DOHH2 (cell line): ENCODE results near the gene ERGIC2.

Experiments used
- H3F3A ChIP-seq: fragments of 200-600 bp; sonication (generic), shearing (Covaris generic); 2 replicates; pipeline ENCODE4 v1.6.0; 2016; ENCODE audit warnings: antibody characterized with exemption, mild to moderate bottlenecking; ENCODE audit not compliant: control insufficient read depth, insufficient read depth
- H3K27ac ChIP-seq: fragments of 200-600 bp; sonication (generic); 2 replicates; pipeline ENCODE4 v1.5.1; 2014; ENCODE audit warnings: low read depth, mild to moderate bottlenecking, low read length, moderate library complexity
- H3K27me3 ChIP-seq: fragments of 200-600 bp; sonication (generic); 2 replicates; pipeline ENCODE4 v1.6.1; 2014; ENCODE audit warnings: mild to moderate bottlenecking, low read length, mixed read lengths; ENCODE audit not compliant: control insufficient read depth
- H3K36me3 ChIP-seq: fragments of 200-600 bp; sonication (generic); 2 replicates; pipeline ENCODE4 v1.6.1; 2014; ENCODE audit warnings: mild to moderate bottlenecking, low read length, moderate library complexity, mixed read lengths; ENCODE audit not compliant: control insufficient read depth
- H3K4me1 ChIP-seq: fragments of 200-600 bp; sonication (generic); 2 replicates; pipeline ENCODE4 v1.6.1; 2014; ENCODE audit warnings: mild to moderate bottlenecking, low read length, mixed read lengths; ENCODE audit not compliant: control insufficient read depth
- H3K4me2 ChIP-seq: fragments of 200-600 bp; sonication (generic); 2 replicates; pipeline ENCODE4 v1.6.0; 2014; ENCODE audit warnings: mild to moderate bottlenecking, low read length, moderate library complexity
- H3K4me3 ChIP-seq: fragments of 200-600 bp; sonication (generic); 2 replicates; pipeline ENCODE4 v1.5.1; 2014; ENCODE audit warnings: mild to moderate bottlenecking, low read length, mixed read lengths
- H3K79me2 ChIP-seq: fragments of 200-600 bp; sonication (generic); 2 replicates; pipeline ENCODE4 v1.6.1; 2014; ENCODE audit warnings: mild to moderate bottlenecking, low read length, mixed read lengths; ENCODE audit not compliant: control insufficient read depth
- H3K9me2 ChIP-seq: fragments of 200-600 bp; sonication (generic); replicated peaks from 2 replicates; pipeline ENCODE4 v1.6.1; 2014; ENCODE audit warnings: mild to moderate bottlenecking, low read length, mixed read lengths; ENCODE audit not compliant: control insufficient read depth
- H3K9me3 ChIP-seq: fragments of 200-600 bp; sonication (generic); 2 replicates; pipeline ENCODE4 v1.6.1; 2014; ENCODE audit warnings: antibody characterized with exemption, low read length, mixed read lengths; ENCODE audit not compliant: control insufficient read depth, insufficient read depth
- H4K20me1 ChIP-seq: fragments of 200-600 bp; sonication (generic); 2 replicates; pipeline ENCODE4 v1.6.0; 2014; ENCODE audit warnings: low read depth, mild to moderate bottlenecking, antibody characterized with exemption, low read length, moderate library complexity; ENCODE audit not compliant: control insufficient read depth, insufficient read depth
- CTCF ChIP-seq: fragments of 200-600 bp; sonication (generic); IDR thresholded peaks from one replicate; pipeline ENCODE4 v1.5.1; 2014; ENCODE audit warnings: antibody characterized with exemption, mild to moderate bottlenecking, low read depth, low read length; ENCODE audit not compliant: poor library complexity, severe bottlenecking
- EZH2phosphoT487 ChIP-seq: fragments of 200-600 bp; sonication (generic); IDR thresholded peaks from 2 replicates; pipeline ENCODE4 v1.6.1; 2017; ENCODE audit warnings: borderline replicate concordance, mild to moderate bottlenecking, antibody characterized with exemption, low read length, moderate library complexity, mixed read lengths

ERGIC2 gene

GRCh38 chr12:29346769-29347421 lies 34.1 kb downstream of the ERGIC2 start:
- no peaks in the 10 kb centered on the region for H3K9me3 ChIP-seq
- no peaks in the 10 kb centered on the region for H3K27me3 ChIP-seq
- TF ChIP-seq CTCF (no peak), EZH2phosphoT487 (no peak)
- no peaks in the 10 kb centered on the region for H3K4me1 ChIP-seq
- H3K36me3 ChIP-seq = peaks cover 51% of the 10 kb centered on the region
- H4K20me1 ChIP-seq = no peaks in the 10 kb centered on the region
- no peaks in the 10 kb centered on the region for H3K9me2 ChIP-seq
- no peak overlapping the region for H3K4me2 ChIP-seq
- no peak overlapping the region for H3K27ac ChIP-seq
- no peak overlapping the region for H3K4me3 ChIP-seq
- H3K79me2 ChIP-seq = no peaks in the 10 kb centered on the region
- H3F3A ChIP-seq = no peaks in the 10 kb centered on the region

GRCh38 chr12:29343022-29343799 lies 37.8 kb downstream of the ERGIC2 start:
- Histone ChIP-seq H3K4me1 (no peaks in the 10 kb centered on the region), H3K79me2 (no peaks in the 10 kb centered on the region), H3F3A (no peaks in the 10 kb centered on the region), H3K9me3 (no peaks in the 10 kb centered on the region), H3K27ac (no peak overlapping the region), H3K9me2 (no peaks in the 10 kb centered on the region), H3K27me3 (no peaks in the 10 kb centered on the region), H3K4me3 (no peak overlapping the region), H4K20me1 (no peaks in the 10 kb centered on the region), H3K4me2 (no peak overlapping the region), H3K36me3 (peaks cover 68% of the 10 kb centered on the region)
- TF ChIP-seq CTCF = no peak
- TF ChIP-seq EZH2phosphoT487 = no peak

GRCh38 chr12:29337325-29337724 lies 43.6 kb downstream of the ERGIC2 start:
- Histone ChIP-seq H3K36me3 (peaks cover 34% of the 10 kb centered on the region), H4K20me1 (no peaks in the 10 kb centered on the region), H3K4me3 (no peak overlapping the region), H3K79me2 (no peaks in the 10 kb centered on the region), H3K4me2 (no peak overlapping the region), H3K27ac (no peak overlapping the region), H3K9me2 (no peaks in the 10 kb centered on the region), H3K4me1 (no peaks in the 10 kb centered on the region), H3K27me3 (no peaks in the 10 kb centered on the region), H3F3A (no peaks in the 10 kb centered on the region; the same call in 1 of the 2 replicates), H3K9me3 (no peaks in the 10 kb centered on the region)
- TF ChIP-seq EZH2phosphoT487 (no peak), CTCF (no peak)
